ENCODE measurements around the gene TPP2. TPM values are rescaled to one million over a fixed set of nuclear protein-coding genes. Genes with fewer than 3 reads are reported as not detected.

The TPP2 gene
- total RNA-seq, 1 donor = 65.7 TPM

- TF ChIP-seq CTCF (IDR thresholded peaks at IDR 0.05; ENCODE audit: insufficient read depth, low read length) = no peak
- no peak for DNase-seq (ENCODE audit: low read depth)
- H3K4me3 ChIP-seq (ENCODE audit: low read depth, low read length) = no peak overlapping the region
These were observed 70.2 kb downstream of the TPP2 start for GRCh38 chr13:102667023-102667422.

- no peak overlapping the region for H3K4me3 ChIP-seq (ENCODE audit: low read depth, low read length)
- no peak for TF ChIP-seq CTCF (IDR thresholded peaks at IDR 0.05; ENCODE audit: insufficient read depth, low read length)
- no peak for DNase-seq (ENCODE audit: low read depth)
These were observed 71.1 kb downstream of the TPP2 start for GRCh38 chr13:102667911-102668310.

- no peak for TF ChIP-seq CTCF (IDR thresholded peaks at IDR 0.05; ENCODE audit: insufficient read depth, low read length)
- DNase-seq (ENCODE audit: low read depth) = no peak
- no peak overlapping the region for H3K4me3 ChIP-seq (ENCODE audit: low read depth, low read length)
These were observed 73.3 kb downstream of the TPP2 start for GRCh38 chr13:102670130-102670529.

GRCh38 chr13:102675115-102675514 lies 78.3 kb downstream of the TPP2 start:
- no peak overlapping the region for H3K4me3 ChIP-seq (ENCODE audit: low read depth, low read length)
- DNase-seq (ENCODE audit: low read depth) = no peak
- no peak for TF ChIP-seq CTCF (IDR thresholded peaks at IDR 0.05; ENCODE audit: insufficient read depth, low read length)

GRCh38 chr13:102677122-102677521 lies 80.3 kb downstream of the TPP2 start:
- H3K4me3 ChIP-seq (ENCODE audit: low read depth, low read length) = no peak overlapping the region
- DNase-seq (ENCODE audit: low read depth) = no peak

GRCh38 chr13:102678339-102679107 lies 81.7 kb downstream of the TPP2 start:
- no peak for DNase-seq (ENCODE audit: low read depth)
- H3K4me3 ChIP-seq (ENCODE audit: low read depth, low read length) = no peak overlapping the region
- TF ChIP-seq CTCF (IDR thresholded peaks at IDR 0.05; ENCODE audit: insufficient read depth, low read length) = no peak

More at GRCh38 chr13:102677122-102677521, 80.3 kb downstream of the TPP2 start:
- TF ChIP-seq CTCF (IDR thresholded peaks at IDR 0.05; ENCODE audit: insufficient read depth, low read length) = no peak
